ENCODE measurements around the gene OR2T1.

DNA sequence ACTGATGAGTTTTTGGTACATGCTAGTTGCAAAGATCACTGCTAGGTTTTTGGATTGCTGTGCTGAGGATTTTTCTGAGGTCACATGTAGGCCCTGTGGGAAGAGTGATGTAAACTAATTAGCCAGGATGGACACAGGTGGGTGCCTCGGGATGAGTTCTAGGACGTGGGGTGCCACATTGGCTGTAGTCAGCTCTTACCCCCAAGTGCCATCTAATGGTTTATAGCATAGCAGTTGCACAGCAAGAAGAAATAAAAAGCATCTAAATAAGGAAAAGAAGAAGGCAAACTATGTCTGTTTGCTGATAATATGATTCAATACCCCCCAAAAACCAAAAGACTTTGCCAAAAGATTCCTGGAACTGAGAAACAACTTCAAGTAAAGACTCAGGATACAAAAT lies 9.8 kb upstream of the OR2T1 start:
- TF ChIP-seq SRF (IDR thresholded peaks at IDR 0.05; ENCODE audit: low read depth in 2 of 2, low read length in 2 of 2) (no peak), CREB1 (IDR thresholded peaks at IDR 0.05; ENCODE audit: low read depth) (no peak), ETV6 (conservative IDR thresholded peaks at IDR 0.05 in 1 of 2, IDR thresholded peaks at IDR 0.05 in 1 of 2; ENCODE audit: borderline replicate concordance in 1 of 2, low read depth in 1 of 2) (no peak), ZBED1 (IDR thresholded peaks at IDR 0.05; ENCODE audit: borderline replicate concordance) (no peak)
- TF ChIP-seq, protein P1, sequence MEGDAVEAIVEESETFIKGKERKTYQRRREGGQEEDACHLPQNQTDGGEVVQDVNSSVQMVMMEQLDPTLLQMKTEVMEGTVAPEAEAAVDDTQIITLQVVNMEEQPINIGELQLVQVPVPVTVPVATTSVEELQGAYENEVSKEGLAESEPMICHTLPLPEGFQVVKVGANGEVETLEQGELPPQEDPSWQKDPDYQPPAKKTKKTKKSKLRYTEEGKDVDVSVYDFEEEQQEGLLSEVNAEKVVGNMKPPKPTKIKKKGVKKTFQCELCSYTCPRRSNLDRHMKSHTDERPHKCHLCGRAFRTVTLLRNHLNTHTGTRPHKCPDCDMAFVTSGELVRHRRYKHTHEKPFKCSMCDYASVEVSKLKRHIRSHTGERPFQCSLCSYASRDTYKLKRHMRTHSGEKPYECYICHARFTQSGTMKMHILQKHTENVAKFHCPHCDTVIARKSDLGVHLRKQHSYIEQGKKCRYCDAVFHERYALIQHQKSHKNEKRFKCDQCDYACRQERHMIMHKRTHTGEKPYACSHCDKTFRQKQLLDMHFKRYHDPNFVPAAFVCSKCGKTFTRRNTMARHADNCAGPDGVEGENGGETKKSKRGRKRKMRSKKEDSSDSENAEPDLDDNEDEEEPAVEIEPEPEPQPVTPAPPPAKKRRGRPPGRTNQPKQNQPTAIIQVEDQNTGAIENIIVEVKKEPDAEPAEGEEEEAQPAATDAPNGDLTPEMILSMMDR (IDR thresholded peaks at IDR 0.05 in 2 of 3, conservative IDR thresholded peaks at IDR 0.05 in 1 of 3; ENCODE audit: control insufficient read depth in 2 of 3, extremely low read depth in 1 of 3, insufficient read depth in 1 of 3, low read depth in 3 of 3, low read length in 3 of 3) = no peak

Data from GM12878 (cell line).